NCI-H146 treated with DMSO at 0.1 percent for 48 hours (cell line): Measurements from ENCODE around the gene EXO1.
"Not testable (repeated sequence)": the region's sequence is repeated elsewhere in the genome, so short reads cannot be mapped to it uniquely, and the experiment has no call there.

Source experiments
- DNase-seq: peaks from one replicate; lab custom pipeline; 2025; ENCODE audit not compliant: unreplicated experiment; lab: John Stamatoyannopoulos, UW

EXO1 gene

GRCh38 chr1:241834733-241835377, 13.1 kb upstream of the EXO1 start:
- DNase-seq, result peak; percentile 49

DNA sequence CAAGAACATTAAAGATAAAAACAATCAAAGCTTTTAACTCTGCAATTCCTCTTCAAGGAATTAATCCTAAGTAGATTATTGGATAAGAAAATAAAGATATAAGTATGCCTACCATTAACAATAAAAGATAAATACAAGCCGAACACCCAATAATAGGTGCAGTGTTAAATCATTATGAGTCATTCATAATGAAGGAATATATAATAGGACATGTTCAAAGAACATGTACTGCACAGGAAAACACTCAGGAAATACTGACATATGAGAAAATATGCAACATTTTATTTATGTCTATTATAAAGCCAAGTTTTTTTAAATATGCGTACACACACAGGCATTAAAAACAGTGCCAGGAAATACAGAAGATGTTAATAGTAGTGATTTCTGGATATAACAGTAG, 11.1 kb upstream of the EXO1 start:
- no peak for DNase-seq

GRCh38 chr1:241837416-241837815, 10.6 kb upstream of the EXO1 start:
- DNase-seq, result no peak

- DNase-seq, result no peak
Observed at GRCh38 chr1:241837901-241838300, 10.1 kb upstream of the EXO1 start.

DNA sequence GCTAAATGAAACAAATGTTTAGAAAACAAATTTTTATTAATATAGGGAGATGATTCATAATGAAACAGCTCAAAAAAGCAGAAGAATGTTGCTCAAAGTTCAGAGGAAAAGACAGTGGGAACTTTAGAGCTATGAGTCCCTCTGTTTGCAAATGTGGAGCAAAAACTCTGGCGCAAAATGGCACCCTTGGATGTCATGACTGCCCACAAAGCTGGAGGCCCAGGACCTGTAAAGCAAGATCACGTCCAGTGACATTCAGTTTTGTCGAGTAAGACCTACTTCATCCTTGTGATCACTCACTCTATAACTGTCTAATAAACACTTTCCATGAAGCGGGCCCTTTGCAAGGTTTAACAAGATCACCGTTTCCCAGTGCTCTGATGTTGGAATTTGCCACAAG, 9.1 kb upstream of the EXO1 start:
- no peak for DNase-seq

GRCh38 chr1:241839369-241839979, 8.5 kb upstream of the EXO1 start:
- DNase-seq, result no peak

GRCh38 chr1:241840164-241840563, 7.8 kb upstream of the EXO1 start:
- DNase-seq, result no peak

GRCh38 chr1:241841691-241842090, 6.3 kb upstream of the EXO1 start:
- DNase-seq, result no peak

- DNase-seq, result no peak
Observed at GRCh38 chr1:241842565-241842964, 5.4 kb upstream of the EXO1 start.

DNA sequence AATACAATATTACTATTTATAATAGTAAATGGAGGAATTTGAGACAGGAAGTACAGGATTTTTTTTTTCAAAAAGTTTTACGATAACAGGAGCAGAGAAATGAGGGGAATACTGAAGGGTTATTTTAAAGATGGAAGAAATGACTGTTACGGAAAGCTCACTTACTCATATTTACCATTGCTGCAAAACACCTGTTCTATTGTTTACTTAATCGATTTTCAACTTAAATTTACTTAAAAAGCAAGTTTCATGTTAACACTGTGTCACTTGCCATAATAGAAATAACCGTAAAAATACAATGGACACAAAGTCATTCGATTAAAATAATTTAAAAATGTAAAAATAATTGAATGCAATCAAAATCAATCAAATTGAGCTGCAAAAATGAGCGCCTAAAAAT, 3.4 kb upstream of the EXO1 start:
- DNase-seq, result peak; percentile 87

- no peak for DNase-seq
Observed at GRCh38 chr1:241846375-241846774, 1.6 kb upstream of the EXO1 start.

DNA sequence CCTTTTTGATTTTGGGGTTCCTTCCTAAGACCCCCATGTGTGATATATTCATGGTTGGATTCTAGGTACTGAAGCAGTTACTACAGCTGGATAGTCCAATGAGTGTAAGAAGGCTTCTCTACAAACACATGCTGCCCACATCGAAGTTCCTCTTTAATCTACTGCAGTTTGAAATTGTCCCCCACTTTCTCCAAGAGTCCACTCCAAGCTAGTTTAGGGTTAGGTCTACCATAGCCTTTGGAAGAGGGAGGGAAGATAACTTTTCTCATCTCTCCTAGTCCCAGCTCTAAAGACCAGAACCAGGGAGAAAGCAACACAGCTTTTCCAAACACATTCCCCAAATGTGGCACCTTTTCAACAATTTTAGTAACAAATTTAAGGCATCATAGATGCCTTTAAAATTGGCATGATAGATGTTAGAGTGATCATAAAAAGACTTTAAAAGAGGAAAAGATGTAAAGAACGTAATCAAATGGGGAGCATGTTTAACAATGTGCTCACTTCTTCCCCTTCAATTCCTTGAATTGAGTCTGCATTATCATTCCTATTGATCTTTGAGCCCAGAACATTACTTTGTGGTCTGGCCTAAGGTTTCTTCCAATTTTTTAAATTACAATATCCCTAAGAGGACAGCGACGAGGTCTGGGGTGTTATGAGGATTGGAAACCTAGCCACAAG, 1.0 kb upstream of the EXO1 start:
- DNase-seq, result no peak

GRCh38 chr1:241847540-241847795, 536 bp upstream of the EXO1 start:
- no peak for DNase-seq

- no peak for DNase-seq
Observed at GRCh38 chr1:241848686-241849344, 811 bp downstream of the EXO1 start.

- no peak for DNase-seq
Observed at GRCh38 chr1:241849345-241849695, 1.3 kb downstream of the EXO1 start.

DNA sequence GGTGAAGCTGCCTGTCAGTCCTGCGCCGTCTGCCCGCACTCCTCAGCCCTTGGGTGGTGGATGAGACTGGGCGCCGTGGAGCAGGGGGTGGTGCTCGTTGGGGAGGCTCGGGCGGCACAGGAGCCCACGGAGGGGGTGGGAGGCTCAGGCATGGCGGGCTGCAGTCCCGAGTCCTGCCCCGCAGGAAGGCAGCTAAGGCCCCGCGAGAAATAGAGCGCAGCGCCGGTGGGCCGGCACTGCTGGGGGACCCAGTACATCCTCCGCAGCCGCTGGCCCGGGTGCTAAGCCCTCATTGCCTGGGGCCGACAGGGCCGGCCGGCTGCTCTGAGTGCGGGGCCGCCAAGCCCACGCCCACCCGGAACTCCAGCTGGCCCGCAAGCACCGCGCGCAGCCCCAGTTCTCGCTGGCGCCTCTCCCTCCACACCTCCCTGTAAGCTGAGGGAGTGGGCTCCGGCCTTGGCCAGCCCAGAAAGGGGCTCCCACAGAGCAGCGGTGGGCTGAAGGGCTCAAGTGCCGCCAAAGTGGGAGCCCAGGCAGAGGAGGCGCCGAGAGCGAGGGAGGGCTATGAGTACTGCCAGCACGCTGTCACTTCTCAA, 7.6 kb downstream of the EXO1 start:
- not testable (repeated sequence) for DNase-seq

DNA sequence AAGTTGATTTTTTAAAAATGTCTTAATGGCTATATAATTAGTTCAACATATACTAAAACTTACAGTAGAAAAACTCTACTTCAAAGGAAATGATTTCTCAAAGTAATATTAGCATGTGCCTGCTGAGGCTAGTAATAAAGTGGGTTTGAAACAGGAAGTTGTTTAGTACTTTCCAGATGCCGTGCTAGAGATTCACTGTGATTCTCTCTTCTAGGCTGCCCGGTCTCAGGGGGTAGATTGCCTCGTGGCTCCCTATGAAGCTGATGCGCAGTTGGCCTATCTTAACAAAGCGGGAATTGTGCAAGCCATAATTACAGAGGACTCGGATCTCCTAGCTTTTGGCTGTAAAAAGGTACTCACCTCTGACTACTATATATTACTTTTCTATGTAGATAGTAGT, 9.1 kb downstream of the EXO1 start:
- DNase-seq, result no peak

- no peak for DNase-seq
Observed at GRCh38 chr1:241860922-241861321, 12.9 kb downstream of the EXO1 start.

- no peak for DNase-seq
Observed at GRCh38 chr1:241869022-241869421, 21.0 kb downstream of the EXO1 start.

DNA sequence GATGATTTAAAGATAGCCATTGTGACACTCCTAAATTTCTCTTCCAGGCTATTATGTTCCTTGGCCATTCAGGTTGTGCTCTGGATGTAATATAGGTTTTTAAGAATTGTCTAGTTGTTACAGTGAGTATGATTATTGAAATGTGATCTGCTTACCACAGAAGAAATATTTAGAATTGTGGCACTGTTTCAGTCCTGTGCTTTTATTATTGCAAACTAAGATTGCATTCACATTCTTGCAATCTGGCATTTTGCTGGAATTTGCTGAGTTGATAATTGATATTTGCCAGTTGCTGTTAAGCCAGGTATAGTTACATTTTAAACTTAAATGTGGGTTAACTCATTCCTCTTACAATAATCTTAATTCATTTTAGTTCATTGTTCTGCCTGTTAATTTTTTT, 22.3 kb downstream of the EXO1 start:
- no peak for DNase-seq

DNA sequence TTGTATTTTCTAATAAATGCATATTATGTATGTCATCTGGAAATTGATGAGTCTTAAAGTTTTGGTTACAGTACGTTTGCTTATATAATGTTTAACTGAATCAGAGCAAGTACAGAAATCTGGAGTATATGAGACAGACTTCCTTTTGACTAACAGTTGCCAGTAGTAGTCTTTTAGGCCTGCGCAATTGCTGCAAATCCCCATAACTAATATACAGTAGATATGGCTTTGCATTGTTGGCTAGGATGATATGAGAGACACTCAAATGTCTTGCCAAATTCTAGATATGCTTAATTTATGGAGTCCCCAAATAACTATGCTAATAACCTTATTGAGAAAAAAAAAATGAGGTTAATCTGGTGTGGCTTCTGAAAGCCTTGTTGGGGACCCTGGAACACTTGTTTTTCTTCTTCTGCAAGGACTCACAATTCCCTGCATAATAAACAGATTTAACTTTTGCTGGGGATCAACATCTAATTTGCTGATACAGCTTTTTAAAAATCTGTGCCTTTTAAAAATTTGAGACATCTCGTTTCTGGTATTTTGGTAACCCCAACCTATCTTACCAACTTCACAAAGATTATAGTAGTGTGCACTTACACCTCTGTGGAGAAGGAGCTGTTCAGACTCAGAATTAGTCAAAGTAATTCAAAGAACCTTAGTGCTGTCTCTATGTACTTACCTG, 22.9 kb downstream of the EXO1 start:
- no peak for DNase-seq
